ENCODE measurements around the gene IGFN1. TPM values are rescaled to one million over a fixed set of nuclear protein-coding genes. Genes with fewer than 3 reads are reported as not detected.

The IGFN1 gene
- total RNA-seq, 4 donors from 2014 or later = not detected

DNA sequence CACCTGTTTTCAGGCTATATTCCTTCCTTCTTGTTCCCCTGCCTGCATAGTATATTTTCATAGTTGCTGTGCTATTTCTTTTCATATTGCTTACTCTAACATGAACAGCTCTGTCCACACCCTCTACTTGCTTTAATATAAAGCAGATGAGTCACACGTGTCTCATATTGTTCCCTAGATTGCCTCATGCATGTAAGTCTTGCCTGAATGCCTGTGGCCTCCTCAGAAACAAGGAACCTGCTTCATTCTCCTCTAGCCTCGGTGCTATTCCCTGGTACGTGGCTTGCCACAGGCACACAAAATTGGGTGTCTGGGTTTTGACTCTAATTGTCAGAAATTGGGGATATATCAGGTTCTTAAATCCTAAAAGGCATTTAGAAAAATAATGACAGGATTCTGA is 76.2 kb downstream of the IGFN1 start:
- peaks cover 16 to 55% (median 24%) of the 10 kb centered on the region in 3 donors for H3K4me1 ChIP-seq
- H3K9me3 ChIP-seq = no peaks in the 10 kb centered on the region
- 26 to 38% methylated on average over 3 of the region's 3 CpGs for WGBS, 2 donors
- H3K36me3 ChIP-seq = no peaks in the 10 kb centered on the region
- no peak overlapping the region for H3K4me3 ChIP-seq
- intact Hi-C loops (cut with DNase I) = no loop called here
- TF ChIP-seq POLR2A (IDR thresholded peaks at IDR 0.05) = peak in 1 of 4 donors; percentile 9
- TF ChIP-seq, protein P1, sequence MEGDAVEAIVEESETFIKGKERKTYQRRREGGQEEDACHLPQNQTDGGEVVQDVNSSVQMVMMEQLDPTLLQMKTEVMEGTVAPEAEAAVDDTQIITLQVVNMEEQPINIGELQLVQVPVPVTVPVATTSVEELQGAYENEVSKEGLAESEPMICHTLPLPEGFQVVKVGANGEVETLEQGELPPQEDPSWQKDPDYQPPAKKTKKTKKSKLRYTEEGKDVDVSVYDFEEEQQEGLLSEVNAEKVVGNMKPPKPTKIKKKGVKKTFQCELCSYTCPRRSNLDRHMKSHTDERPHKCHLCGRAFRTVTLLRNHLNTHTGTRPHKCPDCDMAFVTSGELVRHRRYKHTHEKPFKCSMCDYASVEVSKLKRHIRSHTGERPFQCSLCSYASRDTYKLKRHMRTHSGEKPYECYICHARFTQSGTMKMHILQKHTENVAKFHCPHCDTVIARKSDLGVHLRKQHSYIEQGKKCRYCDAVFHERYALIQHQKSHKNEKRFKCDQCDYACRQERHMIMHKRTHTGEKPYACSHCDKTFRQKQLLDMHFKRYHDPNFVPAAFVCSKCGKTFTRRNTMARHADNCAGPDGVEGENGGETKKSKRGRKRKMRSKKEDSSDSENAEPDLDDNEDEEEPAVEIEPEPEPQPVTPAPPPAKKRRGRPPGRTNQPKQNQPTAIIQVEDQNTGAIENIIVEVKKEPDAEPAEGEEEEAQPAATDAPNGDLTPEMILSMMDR (IDR thresholded peaks at IDR 0.05) = no peak
- peaks cover 0 to 33% (median 0%) of the 10 kb centered on the region in 4 donors for H3K27me3 ChIP-seq
- H3K27ac ChIP-seq = peak overlapping the region; percentile 60 to 83 (median 78)
- DNase-seq = no peak

DNA sequence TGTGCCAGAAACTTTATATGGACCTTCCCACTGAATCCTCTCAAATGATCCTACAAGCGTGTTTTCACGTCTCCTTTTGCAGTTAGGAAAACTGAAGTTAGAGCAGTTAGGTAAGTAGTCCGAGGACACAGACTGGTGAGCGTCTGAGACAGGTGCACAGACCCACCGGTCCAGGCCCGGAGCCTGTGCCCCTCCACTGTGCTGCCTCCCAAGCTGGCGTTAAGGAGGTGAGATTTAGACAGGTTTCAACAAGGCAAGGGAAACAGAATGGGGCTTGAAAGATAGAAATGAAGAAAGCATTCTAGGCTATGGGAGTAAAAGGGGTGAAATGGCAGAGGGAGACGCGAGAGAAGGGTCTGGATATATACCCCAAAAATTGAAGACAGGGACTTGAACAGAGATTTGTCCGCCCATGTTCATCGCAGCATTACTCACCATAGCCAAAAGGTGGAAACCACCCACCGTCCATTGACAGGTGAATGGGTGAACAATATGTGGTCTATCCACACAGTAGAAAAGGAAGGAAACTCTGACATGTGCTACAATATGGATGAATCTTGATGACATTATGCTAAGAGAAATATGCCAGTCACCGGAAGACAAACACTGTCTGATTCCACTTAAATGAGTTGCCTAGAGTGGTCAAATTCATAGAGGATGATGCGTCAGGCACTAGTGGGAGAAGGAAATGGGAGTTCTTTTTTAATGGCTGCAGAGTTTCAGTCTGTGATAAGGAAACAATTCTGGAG is 77.0 kb downstream of the IGFN1 start:
- Histone ChIP-seq H3K36me3 (no peaks in the 10 kb centered on the region), H3K27ac (peak overlapping the region; percentile 60 to 83 (median 78)), H3K9me3 (no peaks in the 10 kb centered on the region), H3K4me1 (peaks cover 16 to 54% (median 24%) of the 10 kb centered on the region in 3 donors), H3K4me3 (no peak overlapping the region), H3K27me3 (peaks cover 0 to 28% (median 0%) of the 10 kb centered on the region in 4 donors)
- TF ChIP-seq POLR2A (IDR thresholded peaks at IDR 0.05) = no peak
- no peak for DNase-seq
- intact Hi-C loops (cut with DNase I) = no loop called here
- WGBS, 2 donors = 51 to 63% methylated on average over 13 to 14 of the region's 14 CpGs

DNA sequence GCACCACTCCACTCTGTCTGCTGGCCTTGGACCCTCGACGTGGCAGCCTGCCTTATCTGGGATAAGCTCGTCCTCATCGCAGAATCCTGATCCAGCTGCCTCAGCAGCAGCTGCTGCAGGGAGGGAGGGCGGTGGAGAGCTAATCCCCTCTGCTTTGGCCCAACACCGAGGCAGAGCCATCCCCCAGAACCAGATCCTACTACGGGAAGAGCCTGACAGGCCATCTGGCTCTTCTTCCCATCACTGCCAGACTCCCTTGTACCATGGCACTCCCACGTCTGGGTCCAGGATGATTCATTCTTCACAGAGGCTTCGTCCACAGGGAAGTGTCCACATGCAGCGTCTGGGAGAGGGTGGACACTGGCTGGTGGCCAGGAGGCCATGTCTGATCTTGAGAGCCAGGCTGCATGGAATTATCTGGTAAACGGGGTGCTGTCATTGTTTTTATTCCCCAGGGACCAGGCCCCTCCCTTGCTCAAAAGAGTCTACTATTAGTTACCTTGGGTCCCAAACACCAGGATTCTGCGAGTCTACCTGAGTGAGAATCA is 78.1 kb downstream of the IGFN1 start:
- no peak overlapping the region for H3K4me3 ChIP-seq
- H3K9me3 ChIP-seq = no peaks in the 10 kb centered on the region
- peaks cover 0 to 28% (median 0%) of the 10 kb centered on the region in 4 donors for H3K27me3 ChIP-seq
- TF ChIP-seq, protein P1 (IDR thresholded peaks at IDR 0.05) = no peak
- TF ChIP-seq POLR2A (IDR thresholded peaks at IDR 0.05) = no peak
- WGBS, 2 donors = 36 to 61% methylated on average over 8 to 11 of the region's 12 CpGs
- no peaks in the 10 kb centered on the region for H3K36me3 ChIP-seq
- peaks cover 16 to 54% (median 24%) of the 10 kb centered on the region in 3 donors for H3K4me1 ChIP-seq
- H3K27ac ChIP-seq = peak overlapping the region; percentile 35 to 83 (median 78)
- no peak for DNase-seq
- intact Hi-C loops (cut with DNase I) = no loop called here

DNA sequence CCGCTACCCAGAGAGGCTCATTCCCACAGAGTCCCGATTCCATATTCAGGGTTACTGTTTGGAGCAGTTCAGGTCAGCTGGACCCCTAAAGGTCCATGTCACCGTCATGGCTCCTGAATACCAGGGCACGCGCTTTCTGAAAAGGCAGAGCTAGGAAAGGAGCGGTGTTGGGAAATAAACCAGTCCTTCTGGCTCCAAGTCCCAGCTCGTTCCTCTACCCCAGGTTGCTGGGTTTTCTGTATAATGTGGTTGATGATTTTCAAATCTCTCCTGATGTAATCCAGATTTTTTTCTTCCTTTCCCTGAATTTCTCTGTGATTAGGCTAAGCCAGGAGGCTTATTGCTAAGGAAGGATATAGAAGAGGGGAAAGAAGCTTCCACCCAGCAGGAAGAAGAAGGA is 78.7 kb downstream of the IGFN1 start:
- intact Hi-C loops (cut with DNase I) = no loop called here
- no peaks in the 10 kb centered on the region for H3K9me3 ChIP-seq
- peak overlapping the region; percentile 35 to 83 (median 78) for H3K27ac ChIP-seq
- peaks cover 16 to 55% (median 24%) of the 10 kb centered on the region in 3 donors for H3K4me1 ChIP-seq
- peaks cover 0 to 28% (median 0%) of the 10 kb centered on the region in 4 donors for H3K27me3 ChIP-seq
- WGBS, 2 donors = 46 to 70% methylated on average over 7 of the region's 7 CpGs
- no peak overlapping the region for H3K4me3 ChIP-seq
- no peak for DNase-seq
- H3K36me3 ChIP-seq = no peaks in the 10 kb centered on the region
- TF ChIP-seq, protein P1 (IDR thresholded peaks at IDR 0.05) = no peak
- TF ChIP-seq POLR2A (IDR thresholded peaks at IDR 0.05) = no peak

DNA sequence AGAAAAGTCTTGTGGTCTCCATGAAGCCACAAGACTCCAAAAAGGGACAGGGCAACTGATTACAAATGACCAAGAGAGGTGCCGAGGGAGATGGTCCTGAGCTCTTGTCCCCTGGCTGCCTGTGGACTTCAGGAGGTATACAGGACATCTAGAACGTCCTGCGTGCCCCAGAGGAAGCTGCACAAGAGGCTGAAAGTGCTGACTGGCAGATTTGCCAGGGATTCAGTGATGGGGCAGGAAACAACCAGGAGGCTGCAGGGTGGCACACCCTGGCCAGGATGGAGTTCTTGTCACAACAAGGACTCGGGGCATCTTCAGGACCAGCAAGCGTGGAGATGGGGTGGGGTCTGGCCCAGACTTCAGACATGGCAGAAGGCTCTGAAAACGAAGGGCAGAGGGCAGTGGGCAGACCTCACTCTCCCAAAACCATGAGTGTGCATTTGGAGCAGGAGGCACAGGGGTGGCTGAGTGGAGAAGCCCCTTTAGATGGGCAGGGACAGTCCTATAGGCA is 79.3 kb downstream of the IGFN1 start:
- 62 to 76% methylated on average over 2 to 3 of the region's 6 CpGs for WGBS, 2 donors
- peaks cover 0 to 28% (median 0%) of the 10 kb centered on the region in 4 donors for H3K27me3 ChIP-seq
- H3K9me3 ChIP-seq = no peaks in the 10 kb centered on the region
- H3K36me3 ChIP-seq = no peaks in the 10 kb centered on the region
- H3K4me1 ChIP-seq = peaks cover 16 to 61% (median 30%) of the 10 kb centered on the region in 3 donors
- peak overlapping the region; percentile 35 to 83 (median 78) for H3K27ac ChIP-seq
- TF ChIP-seq POLR2A (IDR thresholded peaks at IDR 0.05) = no peak
- TF ChIP-seq, protein P1 (IDR thresholded peaks at IDR 0.05) = no peak
- no peak overlapping the region for H3K4me3 ChIP-seq
- intact Hi-C loops (cut with DNase I) = no loop called here
- DNase-seq = no peak

All from esophagus squamous epithelium (tissue), 5 donors.